ENCODE measurements around the gene ZNF335.
A peak's percentile ranks its signal among the peaks of the same experiment; 100 is the strongest.

GRCh38 chr20:45971675-45972499 is at the start of gene ZNF335:
- TF ChIP-seq CTCF (IDR thresholded peaks at IDR 0.05) (peak; percentile 44 to 77 (median 65)), POLR2A (IDR thresholded peaks at IDR 0.05) (peak; percentile 71)
